ENCODE data around the gene PA2G4. TPM values are rescaled to one million over a fixed set of nuclear protein-coding genes. Genes with fewer than 3 reads are reported as not detected.
"Not testable (repeated sequence)": the region's sequence is repeated elsewhere in the genome, so short reads cannot be mapped to it uniquely, and the experiment has no call there.

The PA2G4 gene
- total RNA-seq (2014; rRNA removed; shearing (Covaris generic)), result 526 and 607 TPM in 2 replicates
- 346 and 430 TPM in 2 replicates for polyA plus RNA-seq (2015; cell fraction: cytosol; rRNA removed)
- polyA plus RNA-seq (2015; cell fraction: nucleus; rRNA removed), result 500 and 579 TPM in 2 replicates

GRCh38 chr12:56104109-56104814, at the start of gene PA2G4:
Gene PA2G4, plus strand, starts transcription at chr12:56104559. Its CDS starts 179 bp downstream, at chr12:56104738.
- peak; percentile 100 for DNase-seq (ENCODE audit: low read depth)

GRCh38 chr12:56059964-56060363, 44.4 kb upstream of the PA2G4 start:
- peak; percentile 77 for DNase-seq (ENCODE audit: low read depth)

DNA sequence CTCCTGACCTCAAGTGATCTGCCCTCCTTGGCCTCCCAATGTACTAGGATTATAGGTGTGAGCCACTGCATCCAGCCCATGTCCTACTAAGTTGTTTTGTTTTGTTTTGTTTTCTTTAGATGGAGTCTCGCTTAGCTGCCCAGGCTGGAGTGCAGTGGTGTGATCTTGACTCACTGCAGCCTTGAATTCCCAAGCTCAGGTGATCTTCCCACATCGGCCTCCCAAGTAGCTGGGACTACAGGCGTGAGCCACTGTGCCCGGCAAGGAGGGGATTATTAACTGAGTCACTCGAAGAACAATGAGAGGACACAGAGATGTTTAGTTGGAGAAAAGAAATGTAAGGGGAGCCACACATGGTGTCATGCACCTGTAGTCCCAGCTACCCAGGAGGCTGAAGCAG, 42.4 kb upstream of the PA2G4 start:
- DNase-seq (ENCODE audit: low read depth), result peak; percentile 62

- DNase-seq (ENCODE audit: low read depth), result no peak
Measured at GRCh38 chr12:56062996-56063395, 41.4 kb upstream of the PA2G4 start.

- DNase-seq (ENCODE audit: low read depth), result peak; percentile 28
Measured at GRCh38 chr12:56071648-56072047, 32.7 kb upstream of the PA2G4 start.

DNA sequence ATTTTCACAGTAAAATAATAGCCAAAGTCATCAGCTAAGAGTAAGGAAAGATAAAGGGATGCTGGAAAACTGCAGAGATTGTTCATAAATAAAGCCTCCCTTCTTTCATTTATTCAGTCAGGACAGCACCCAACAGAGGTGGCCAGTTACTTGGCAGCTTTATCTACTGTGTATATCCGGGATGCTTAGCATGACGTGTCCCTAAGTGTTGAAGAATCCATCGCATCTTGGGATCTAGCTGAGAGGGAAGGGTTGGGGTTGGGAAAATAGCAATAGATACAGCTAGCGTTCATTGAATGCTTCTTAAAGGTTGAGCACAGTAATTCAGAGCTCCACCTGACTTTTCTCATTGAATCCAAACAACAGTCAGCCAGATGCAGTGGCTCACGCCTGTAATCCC, 30.0 kb upstream of the PA2G4 start:
- no peak for DNase-seq (ENCODE audit: low read depth)

DNA sequence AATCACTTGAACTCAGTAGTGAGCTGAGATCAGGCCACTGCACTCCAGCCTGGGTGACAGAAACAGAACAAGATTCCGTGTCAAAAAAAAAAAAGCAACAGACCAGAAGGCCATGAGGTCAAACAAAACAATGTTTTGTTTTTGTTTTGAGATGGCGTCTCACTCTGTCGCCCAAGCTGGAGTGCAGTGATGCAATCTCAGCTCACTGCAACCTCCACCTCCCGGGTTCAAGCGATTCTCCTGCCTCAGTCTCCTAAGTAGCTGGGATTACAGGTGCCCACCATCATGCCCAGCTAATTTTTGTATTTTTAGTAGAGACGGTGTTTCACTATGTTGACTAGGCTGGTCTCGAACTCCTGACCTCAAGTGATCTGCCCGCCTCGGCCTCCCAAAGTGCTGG, 26.4 kb upstream of the PA2G4 start:
- DNase-seq (ENCODE audit: low read depth), result not testable (repeated sequence)

- DNase-seq (ENCODE audit: low read depth), result no peak
Measured at GRCh38 chr12:56078427-56078826, 25.9 kb upstream of the PA2G4 start.

- DNase-seq (ENCODE audit: low read depth), result peak; percentile 86
Measured at GRCh38 chr12:56078931-56079722, 25.2 kb upstream of the PA2G4 start.

DNA sequence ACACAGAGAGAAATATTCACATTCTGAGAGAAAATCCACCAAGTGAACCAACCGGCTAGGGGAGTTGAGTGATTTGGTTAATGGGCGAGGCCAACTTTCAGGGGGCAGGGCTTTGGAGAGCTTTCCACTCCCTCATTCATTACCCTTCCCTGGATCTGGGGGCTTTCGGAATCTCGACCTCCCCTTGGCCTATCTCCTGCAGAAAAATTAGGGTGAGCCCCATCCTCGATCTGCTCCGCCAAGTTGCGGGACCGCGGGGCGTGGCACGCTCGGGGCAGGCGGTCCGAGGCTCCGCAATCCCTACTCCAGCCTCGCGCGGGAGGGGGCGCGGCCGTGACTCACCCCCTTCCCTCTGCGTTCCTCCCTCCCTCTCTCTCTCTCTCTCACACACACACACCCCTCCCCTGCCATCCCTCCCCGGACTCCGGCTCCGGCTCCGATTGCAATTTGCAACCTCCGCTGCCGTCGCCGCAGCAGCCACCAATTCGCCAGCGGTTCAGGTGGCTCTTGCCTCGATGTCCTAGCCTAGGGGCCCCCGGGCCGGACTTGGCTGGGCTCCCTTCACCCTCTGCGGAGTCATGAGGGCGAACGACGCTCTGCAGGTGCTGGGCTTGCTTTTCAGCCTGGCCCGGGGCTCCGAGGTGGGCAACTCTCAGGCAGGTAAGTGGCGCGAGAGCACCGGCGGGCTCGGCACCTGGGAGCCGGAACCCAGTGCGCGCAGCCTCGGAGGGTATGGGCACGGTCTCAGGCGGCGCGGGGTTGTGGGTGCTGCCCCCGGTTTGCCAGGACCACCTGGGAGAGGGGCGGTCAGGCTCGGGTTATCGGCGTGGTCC, 24.4 kb upstream of the PA2G4 start, which contains the start of gene ERBB3:
ERBB3 (plus strand) TSS at position 443 of the 833 bp plus-strand sequence; CDS start at position 579, 136 bp downstream.
- DNase-seq (ENCODE audit: low read depth), result peak; percentile 89

- no peak for DNase-seq (ENCODE audit: low read depth)
Measured at GRCh38 chr12:56080556-56081138, 23.7 kb upstream of the PA2G4 start.

- DNase-seq (ENCODE audit: low read depth), result no peak
Measured at GRCh38 chr12:56081393-56082347, 22.7 kb upstream of the PA2G4 start.

- no peak for DNase-seq (ENCODE audit: low read depth)
Measured at GRCh38 chr12:56082382-56082781, 22.0 kb upstream of the PA2G4 start.

GRCh38 chr12:56082967-56083366, 21.4 kb upstream of the PA2G4 start:
- no peak for DNase-seq (ENCODE audit: low read depth)

DNA sequence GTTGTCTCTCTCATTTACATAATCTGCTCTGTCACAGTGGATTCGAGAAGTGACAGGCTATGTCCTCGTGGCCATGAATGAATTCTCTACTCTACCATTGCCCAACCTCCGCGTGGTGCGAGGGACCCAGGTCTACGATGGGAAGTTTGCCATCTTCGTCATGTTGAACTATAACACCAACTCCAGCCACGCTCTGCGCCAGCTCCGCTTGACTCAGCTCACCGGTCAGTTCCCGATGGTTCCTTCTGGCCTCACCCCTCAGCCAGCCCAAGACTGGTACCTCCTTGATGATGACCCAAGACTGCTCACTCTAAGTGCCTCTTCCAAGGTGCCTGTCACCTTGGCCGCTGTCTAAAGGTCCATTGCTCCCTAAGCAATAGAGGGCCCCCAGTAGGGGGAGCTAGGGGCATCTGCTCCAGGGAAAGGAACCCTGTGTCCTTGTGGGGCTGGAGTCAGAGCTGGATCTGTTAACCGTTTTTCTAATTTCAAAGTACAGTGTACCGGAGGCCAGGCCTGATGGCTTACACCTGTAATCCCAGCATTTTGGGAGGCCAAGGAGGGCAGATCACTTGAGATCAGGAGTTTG, 19.3 kb upstream of the PA2G4 start:
- DNase-seq (ENCODE audit: low read depth), result no peak

- DNase-seq (ENCODE audit: low read depth), result no peak
Measured at GRCh38 chr12:56086096-56086495, 18.3 kb upstream of the PA2G4 start.

- peak; percentile 28 for DNase-seq (ENCODE audit: low read depth)
Measured at GRCh38 chr12:56086608-56087007, 17.8 kb upstream of the PA2G4 start.

GRCh38 chr12:56087220-56087619, 17.1 kb upstream of the PA2G4 start:
- DNase-seq (ENCODE audit: low read depth), result no peak

DNA sequence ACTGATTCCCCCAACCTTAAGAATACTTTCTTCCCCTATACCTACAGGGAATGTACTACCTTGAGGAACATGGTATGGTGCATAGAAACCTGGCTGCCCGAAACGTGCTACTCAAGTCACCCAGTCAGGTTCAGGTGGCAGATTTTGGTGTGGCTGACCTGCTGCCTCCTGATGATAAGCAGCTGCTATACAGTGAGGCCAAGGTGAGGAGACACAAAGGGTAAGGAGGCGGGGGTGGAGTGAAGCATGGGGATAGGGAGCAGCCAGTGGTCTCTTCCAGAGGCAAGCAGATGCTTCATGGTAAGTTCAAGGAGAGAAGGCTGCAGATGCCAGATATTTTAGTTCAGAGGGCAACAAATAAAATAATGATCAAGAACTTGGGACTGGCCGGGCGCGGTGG, 6.6 kb upstream of the PA2G4 start:
- no peak for DNase-seq (ENCODE audit: low read depth)

All from HT1080 (cell line).